B cell (primary cell): ENCODE data around the gene MTUS2. TPM values are rescaled to one million over a fixed set of nuclear protein-coding genes. Genes with fewer than 3 reads are reported as not detected.

Experiments used
- ATAC-seq: fragments of 200-7000 bp; cut with Tn5 transposase; one replicate; pipeline ENCODE4 v1.10.0; 2021; ENCODE audit warnings: low read depth, mild to moderate bottlenecking, moderate number of reproducible peaks, moderate library complexity
- CTCF ChIA-PET: fragments of 350-600 bp; sonication (Branson Sonifier 250); formaldehyde crosslinking; loops from one replicate; lab custom pipeline; 2021; ENCODE audit warnings: antibody characterized with exemption, inconsistent platforms; lab: Charles Lee
- POLR2A ChIA-PET: fragments of 350-600 bp; sonication (Branson Sonifier 250); formaldehyde crosslinking; loops from one replicate; lab custom pipeline; 2021; ENCODE audit warnings: antibody characterized with exemption; lab: Charles Lee
- DNase-seq: peaks from one replicate; pipeline ENCODE4 v3.0.0; 2013
- H2AFZ ChIP-seq: 2 replicates; pipeline ENCODE4 v1.6.1; 2012; ENCODE audit warnings: mild to moderate bottlenecking, low read depth, low read length; ENCODE audit not compliant: insufficient read depth, poor library complexity, severe bottlenecking
- H3K27ac ChIP-seq, 2 donors: 1 replicate in 1 of 2; 2 replicates in 1 of 2; pipeline ENCODE4 v1.5.1; 2012 to 2013; ENCODE audit warnings: low read length in 2 of 2, mild to moderate bottlenecking in 2 of 2, moderate library complexity in 1 of 2
- H3K27me3 ChIP-seq, 4 experiments: fragments of 200-600 bp in 1 of 4; sonication (generic) in 1 of 4; replicated peaks in 1 of 4; 1 replicate in 2 of 4; 2 replicates in 2 of 4; pipeline versions ENCODE4 v1.6.1 to v1.7.0; 2013 to 2016; ENCODE audit warnings: low read length in 3 of 4, mild to moderate bottlenecking in 2 of 4, mixed read lengths in 1 of 4, moderate library complexity in 1 of 4; ENCODE audit not compliant: insufficient read depth in 4 of 4, control insufficient read depth in 3 of 4; ENCODE audit errors: control extremely low read depth in 1 of 4
- H3K36me3 ChIP-seq, 2 experiments: replicated peaks in 1 of 2; 1 replicate in 1 of 2; 2 replicates in 1 of 2; pipeline versions ENCODE4 v1.6.1 to v1.7.1; 2013; ENCODE audit warnings: low read length in 1 of 2; ENCODE audit not compliant: insufficient read depth in 2 of 2, control insufficient read depth in 1 of 2; ENCODE audit errors: control extremely low read depth in 1 of 2, extremely low read depth in 1 of 2
- H3K4me1 ChIP-seq, 2 donors: fragments of 200-600 bp in 1 of 2; sonication (generic) in 1 of 2; 1 replicate in 1 of 2; 2 replicates in 1 of 2; pipeline versions ENCODE4 v1.5.1 to v1.6.1; 2013 to 2017; ENCODE audit warnings: low read length in 2 of 2; ENCODE audit not compliant: control insufficient read depth in 2 of 2, insufficient read depth in 2 of 2
- H3K4me2 ChIP-seq: replicated peaks from 2 replicates; pipeline ENCODE3; 2012; ENCODE audit warnings: mild to moderate bottlenecking, low read depth, low read length; ENCODE audit not compliant: poor library complexity, severe bottlenecking
- H3K4me3 ChIP-seq, 5 experiments: fragments of 200-600 bp in 1 of 5; sonication (generic) in 1 of 5; 1 replicate in 3 of 5; 2 replicates in 2 of 5; pipeline versions ENCODE4 v1.5.1 to v1.7.0; 2011 to 2016; ENCODE audit warnings: low read length in 4 of 5, mild to moderate bottlenecking in 4 of 5, low read depth in 2 of 5, control low read depth in 1 of 5, moderate library complexity in 1 of 5; ENCODE audit not compliant: insufficient read depth in 1 of 5; ENCODE audit errors: control extremely low read depth in 1 of 5, extremely low read depth in 1 of 5
- H3K79me2 ChIP-seq: fragments of 200-600 bp; sonication (generic); one replicate; pipeline ENCODE4 v1.6.0; 2016; ENCODE audit warnings: low read length; ENCODE audit not compliant: control insufficient read depth, insufficient read depth
- H3K9ac ChIP-seq: fragments of 200-600 bp; sonication (generic); 2 replicates; pipeline ENCODE4 v1.6.1; 2017; ENCODE audit warnings: mild to moderate bottlenecking, low read length, moderate library complexity
- H3K9me3 ChIP-seq, 3 donors: one replicate each; pipeline versions ENCODE4 v1.6.1 to v1.7.1; 2013; ENCODE audit warnings: low read length in 2 of 3; ENCODE audit not compliant: control insufficient read depth in 2 of 3, insufficient read depth in 1 of 3; ENCODE audit errors: control extremely low read depth in 1 of 3
- H4K20me1 ChIP-seq: 2 replicates; pipeline ENCODE4 v1.6.0; 2012; ENCODE audit warnings: mild to moderate bottlenecking, low read length; ENCODE audit not compliant: insufficient read depth, control insufficient read depth, poor library complexity, severe bottlenecking
- H3K27ac Mint-ChIP-seq: one replicate; pipeline ENCODE4 v1.8.0; 2021; ENCODE audit warnings: mixed read lengths
- H3K27me3 Mint-ChIP-seq: one replicate; pipeline ENCODE4 v1.8.0; 2021; ENCODE audit warnings: mixed read lengths
- H3K4me1 Mint-ChIP-seq: one replicate; pipeline ENCODE4 v1.8.0; 2021; ENCODE audit warnings: mixed read lengths
- H3K4me3 Mint-ChIP-seq: one replicate; pipeline ENCODE4 v1.8.0; 2021; ENCODE audit warnings: mixed read lengths
- H3K9me3 Mint-ChIP-seq: one replicate; pipeline ENCODE4 v1.8.0; 2022; ENCODE audit warnings: mixed read lengths; ENCODE audit not compliant: insufficient read depth
- CTCF ChIP-seq: fragments of 200-600 bp; IDR thresholded peaks from one replicate; pipeline ENCODE4 v1.8.0; 2022; ENCODE audit warnings: antibody characterized with exemption, mild to moderate bottlenecking
- EZH2 ChIP-seq: IDR thresholded peaks from 2 replicates; pipeline ENCODE4 v1.6.1; 2012; ENCODE audit warnings: borderline replicate concordance, low read depth, mild to moderate bottlenecking, moderate library complexity, low read length; ENCODE audit not compliant: insufficient read depth, poor library complexity, severe bottlenecking
- WGBS: methylation state at CpG from one replicate; pipeline ENCODE4 v1.1.5; 2013; ENCODE audit warnings: missing lambda C conversion rate; ENCODE audit not compliant: insufficient coverage; 5-methylcytosine and 5-hydroxymethylcytosine counted together
- intact Hi-C: fragments of 100-400 bp; cut with micrococcal nuclease; formaldehyde crosslinking; loops from one replicate; pipeline ENCODE4 v1.10.0; 2022
- polyA plus RNA-seq: library from polyadenylated mRNA; depleted of rRNA; stranded (reverse); fragments of >200 nt; gene quantifications from 2 replicates; pipeline ENCODE4 v1.2.3, GENCODE V29; 2012
- total RNA-seq, 2 donors: library from RNA; stranded (reverse); fragments of 120-200 nt in 1 of 2; gene quantifications; 1 replicate in 1 of 2; 2 replicates in 1 of 2; pipeline versions ENCODE4 v1.2.3 to v1.2.4, GENCODE V29; 2013 to 2022

MTUS2 gene
- total and polyA plus RNA-seq, 2 donors (not counting 1 experiment from before 2014, with no cell fraction given), result 0.12 TPM; not detected in 1

- intact Hi-C loops, result no loop called here
- no peak overlapping the region for H2AFZ ChIP-seq
- H3K4me2 ChIP-seq, result no peak overlapping the region
- H4K20me1 ChIP-seq, result no peaks in the 10 kb centered on the region
- no peak for DNase-seq
- no peaks in the 10 kb centered on the region for H3K27me3 ChIP-seq
- Mint-ChIP-seq H3K4me1 (peaks cover 3% of the 10 kb centered on the region), H3K4me3 (no peak overlapping the region), H3K27ac (no peak overlapping the region), H3K9me3 (no peaks in the 10 kb centered on the region), H3K27me3 (no peaks in the 10 kb centered on the region)
- H3K9me3 ChIP-seq, result peaks cover 0 to 4% (median 0%) of the 10 kb centered on the region in 3 donors
- TF ChIP-seq CTCF, result no peak
- TF ChIP-seq EZH2, result no peak
- no peaks in the 10 kb centered on the region for H3K36me3 ChIP-seq
- ChIA-PET CTCF (no interaction called here), POLR2A (no interaction called here)
- H3K79me2 ChIP-seq, result no peaks in the 10 kb centered on the region
- no peak overlapping the region for H3K27ac ChIP-seq
- H3K4me1 ChIP-seq, result no peaks in the 10 kb centered on the region
- no peak overlapping the region for H3K9ac ChIP-seq
- no peak for ATAC-seq
- no peak overlapping the region for H3K4me3 ChIP-seq
- 9% methylated on average over 5 of the region's 7 CpGs for WGBS
Observed at GRCh38 chr13:29020314-29020713, 200.2 kb downstream of the MTUS2 start.

- Mint-ChIP-seq H3K4me1 (peaks cover 3% of the 10 kb centered on the region), H3K27ac (no peak overlapping the region), H3K9me3 (no peaks in the 10 kb centered on the region), H3K27me3 (no peaks in the 10 kb centered on the region), H3K4me3 (no peak overlapping the region)
- H3K9me3 ChIP-seq, result peaks cover 0 to 4% (median 0%) of the 10 kb centered on the region in 3 donors
- CTCF ChIA-PET, result no interaction called here
- H3K4me1 ChIP-seq, result no peaks in the 10 kb centered on the region
- POLR2A ChIA-PET, result no interaction called here
- H3K27me3 ChIP-seq, result no peaks in the 10 kb centered on the region
- H4K20me1 ChIP-seq, result no peaks in the 10 kb centered on the region
- H3K4me2 ChIP-seq, result no peak overlapping the region
- no peak overlapping the region for H3K4me3 ChIP-seq
- DNase-seq (no peak), ATAC-seq (no peak)
- intact Hi-C loops, result no loop called here
- H3K9ac ChIP-seq, result no peak overlapping the region
- WGBS, result 71% methylated on average over 1 of the region's 2 CpGs
- H2AFZ ChIP-seq, result no peak overlapping the region
- H3K36me3 ChIP-seq, result no peaks in the 10 kb centered on the region
- TF ChIP-seq CTCF, result no peak
- no peak for TF ChIP-seq EZH2
- H3K27ac ChIP-seq, result no peak overlapping the region
- no peaks in the 10 kb centered on the region for H3K79me2 ChIP-seq
Observed at GRCh38 chr13:29021311-29021710, 201.2 kb downstream of the MTUS2 start.
